ENCODE measurements around the gene LRRC3C. TPM values are rescaled to one million over a fixed set of nuclear protein-coding genes. Genes with fewer than 3 reads are reported as not detected.

Gene LRRC3C
- total RNA-seq, result not detected in 2 replicates

GRCh38 chr17:39927101-39927928 is at the start of gene LRRC3C, which contains the start of gene ORMDL3:
TSS of gene LRRC3C (plus strand) at chr17:39927732. CDS start at chr17:39941524, 13,792 bp downstream.
TSS of gene ORMDL3 (minus strand) at chr17:39927601. CDS start at chr17:39924203, 3,398 bp downstream.

GRCh38 chr17:39962642-39963220 is 35.2 kb downstream of the LRRC3C start, which contains the start of gene GSDMA:
TSS of gene GSDMA (plus strand) at chr17:39963004. CDS start at chr17:39965688, 2,684 bp downstream.

GRCh38 chr17:39980351-39981206 is 53.0 kb downstream of the LRRC3C start, which contains the start of gene PSMD3:
TSS of gene PSMD3 (plus strand) at chr17:39980807. CDS start at chr17:39980971, 164 bp downstream.

Other genes with a start within 250 kb of the LRRC3C start
- gene PGAP3, start 239.7 kb upstream of the LRRC3C start, total RNA-seq, result 5.7 and 10.5 TPM in 2 replicates
- 25.5 and 34.6 TPM in 2 replicates for gene ERBB2, start 227.7 kb upstream of the LRRC3C start, total RNA-seq
- gene MIEN1, start 197.2 kb upstream of the LRRC3C start, total RNA-seq, result 19.5 and 28.7 TPM in 2 replicates
- gene GRB7, start 189.8 kb upstream of the LRRC3C start, total RNA-seq, result 0.57 TPM in 1 of 2 replicates, not detected in the other
- gene IKZF3, start 63.4 kb upstream of the LRRC3C start, total RNA-seq, result not detected in 2 replicates
- gene ZPBP2, start 59.5 kb upstream of the LRRC3C start, total RNA-seq, result not detected in 2 replicates
- 3.0 and 4.2 TPM in 2 replicates for gene GSDMB, start 9.1 kb upstream of the LRRC3C start, total RNA-seq
- 38.5 and 47.5 TPM in 2 replicates for gene ORMDL3, start 131 bp upstream of the LRRC3C start, total RNA-seq
- not detected in 2 replicates for gene GSDMA, start 35.3 kb downstream of the LRRC3C start, total RNA-seq
- gene PSMD3, start 53.1 kb downstream of the LRRC3C start, total RNA-seq, result 112 and 229 TPM in 2 replicates
- 6.8 and 29.1 TPM in 2 replicates for gene CSF3, start 87.7 kb downstream of the LRRC3C start, total RNA-seq
- 50.6 and 85.5 TPM in 2 replicates for gene MED24, start 126.7 kb downstream of the LRRC3C start, total RNA-seq
- 20.8 and 31.7 TPM in 2 replicates for gene THRA, start 135.2 kb downstream of the LRRC3C start, total RNA-seq
- 2.8 and 3.7 TPM in 2 replicates for gene NR1D1, start 172.9 kb downstream of the LRRC3C start, total RNA-seq
- 56.3 and 64.6 TPM in 2 replicates for gene MSL1, start 194.2 kb downstream of the LRRC3C start, total RNA-seq
- 30.0 and 47.8 TPM in 2 replicates for gene CASC3, start 212.8 kb downstream of the LRRC3C start, total RNA-seq
- gene RAPGEFL1, start 249.7 kb downstream of the LRRC3C start, total RNA-seq, result 2.0 and 2.2 TPM in 2 replicates